ENCODE data around the gene NPHP4. TPM values are rescaled to one million over a fixed set of nuclear protein-coding genes. Genes with fewer than 3 reads are reported as not detected.

NPHP4 gene
- total RNA-seq, 1 donor from 2014 or later = 3.2 TPM

GRCh38 chr1:5815716-5816115 lies 176.5 kb downstream of the NPHP4 start:
- H3K27me3 ChIP-seq (ENCODE audit: control insufficient read depth, insufficient read depth, low read length) = no peaks in the 10 kb centered on the region
- FAIRE-seq = no peak
- DNase-seq (ENCODE audit: low read depth) = no peak
- H3K36me3 ChIP-seq (ENCODE audit: control insufficient read depth, insufficient read depth, low read length) = no peaks in the 10 kb centered on the region
- no peak overlapping the region for H3K4me3 ChIP-seq (ENCODE audit: low read depth, low read length)
- no peak for TF ChIP-seq CTCF (IDR thresholded peaks at IDR 0.05; ENCODE audit: insufficient read depth, low read length, severe bottlenecking)

GRCh38 chr1:5815211-5815610 lies 177.0 kb downstream of the NPHP4 start:
- H3K36me3 ChIP-seq (ENCODE audit: control insufficient read depth, insufficient read depth, low read length) = no peaks in the 10 kb centered on the region
- FAIRE-seq (no peak), DNase-seq (ENCODE audit: low read depth) (no peak)
- no peak overlapping the region for H3K4me3 ChIP-seq (ENCODE audit: low read depth, low read length)
- no peaks in the 10 kb centered on the region for H3K27me3 ChIP-seq (ENCODE audit: control insufficient read depth, insufficient read depth, low read length)
- TF ChIP-seq CTCF (IDR thresholded peaks at IDR 0.05; ENCODE audit: insufficient read depth, low read length, severe bottlenecking) = no peak

- no peak for DNase-seq (ENCODE audit: low read depth)
- no peak for FAIRE-seq
- Histone ChIP-seq H3K4me3 (ENCODE audit: low read depth, low read length) (no peak overlapping the region), H3K36me3 (ENCODE audit: control insufficient read depth, insufficient read depth, low read length) (no peaks in the 10 kb centered on the region), H3K27me3 (ENCODE audit: control insufficient read depth, insufficient read depth, low read length) (no peaks in the 10 kb centered on the region)
- no peak for TF ChIP-seq CTCF (IDR thresholded peaks at IDR 0.05; ENCODE audit: insufficient read depth, low read length, severe bottlenecking)
Measured at GRCh38 chr1:5814046-5814619, 178.1 kb downstream of the NPHP4 start.

GRCh38 chr1:5813480-5813879 lies 178.7 kb downstream of the NPHP4 start:
- Histone ChIP-seq H3K4me3 (ENCODE audit: low read depth, low read length) (no peak overlapping the region), H3K27me3 (ENCODE audit: control insufficient read depth, insufficient read depth, low read length) (no peaks in the 10 kb centered on the region), H3K36me3 (ENCODE audit: control insufficient read depth, insufficient read depth, low read length) (no peaks in the 10 kb centered on the region)
- FAIRE-seq (no peak), DNase-seq (ENCODE audit: low read depth) (no peak)
- TF ChIP-seq CTCF (IDR thresholded peaks at IDR 0.05; ENCODE audit: insufficient read depth, low read length, severe bottlenecking) = no peak

Other genes starting within 250 kb of the NPHP4 start
- 1.3 and 1.8 TPM in 2 replicates for gene KCNAB2, start 53.5 kb upstream of the NPHP4 start, total RNA-seq
- gene CHD5, start 187.9 kb upstream of the NPHP4 start, total RNA-seq = 0.13 and 0.26 TPM in 2 replicates
- gene RPL22, start 207.2 kb upstream of the NPHP4 start, total RNA-seq = 153 and 194 TPM in 2 replicates
- gene RNF207, start 213.7 kb upstream of the NPHP4 start, total RNA-seq = 6.4 and 6.6 TPM in 2 replicates
- gene ICMT, start 243.5 kb upstream of the NPHP4 start, total RNA-seq = 43.3 and 53.4 TPM in 2 replicates